CD8-positive, alpha-beta memory T cell (primary cell): ENCODE measurements around the gene MGMT. TPM values are rescaled to one million over a fixed set of nuclear protein-coding genes. Genes with fewer than 3 reads are reported as not detected.
A peak's percentile ranks its signal among the peaks of the same experiment; 100 is the strongest.

ENCODE experiments used
- CTCF ChIA-PET: fragments of 350-600 bp; sonication (Branson Sonifier 250); formaldehyde crosslinking; loops from one replicate; lab custom pipeline; 2021; ENCODE audit warnings: antibody characterized with exemption; lab: Charles Lee
- POLR2A ChIA-PET: fragments of 350-600 bp; sonication (Branson Sonifier 250); formaldehyde crosslinking; loops from one replicate; lab custom pipeline; 2021; ENCODE audit warnings: antibody characterized with exemption; lab: Charles Lee
- DNase-seq, 5 donors: peaks; one replicate each; pipeline versions ENCODE4 v3.0.0 to v3.0.0-alpha.2; 2020 to 2022; ENCODE audit warnings: mixed read lengths in 1 of 5
- H3K27ac ChIP-seq: one replicate; pipeline ENCODE4 v1.7.0; 2013; ENCODE audit warnings: low read depth, mild to moderate bottlenecking, low read length, moderate library complexity
- H3K27me3 ChIP-seq: 2 replicates; pipeline ENCODE4 v1.7.0; 2013; ENCODE audit warnings: low read length, mild to moderate bottlenecking; ENCODE audit not compliant: insufficient read depth, poor library complexity, severe bottlenecking
- H3K36me3 ChIP-seq: 2 replicates; pipeline ENCODE4 v1.7.0; 2013; ENCODE audit warnings: mild to moderate bottlenecking, low read length, moderate library complexity; ENCODE audit not compliant: insufficient read depth
- H3K4me1 ChIP-seq: 2 replicates; pipeline ENCODE4 v1.7.0; 2013; ENCODE audit warnings: mild to moderate bottlenecking, low read length, moderate library complexity; ENCODE audit not compliant: insufficient read depth
- H3K4me3 ChIP-seq: 2 replicates; pipeline ENCODE4 v1.7.0; 2013; ENCODE audit warnings: mild to moderate bottlenecking, low read length
- H3K9me3 ChIP-seq: 2 replicates; pipeline ENCODE4 v1.7.0; 2013; ENCODE audit warnings: mild to moderate bottlenecking, low read length
- H3K27ac Mint-ChIP-seq, 8 donors: one replicate each; pipeline ENCODE4 v1.8.0; 2020 to 2021; ENCODE audit warnings: mixed read lengths in 8 of 8, mild to moderate bottlenecking in 6 of 8, inconsistent platforms in 3 of 8, moderate library complexity in 3 of 8
- H3K27me3 Mint-ChIP-seq, 2 donors: one replicate each; pipeline ENCODE4 v1.8.0; 2020 to 2021; ENCODE audit warnings: mixed read lengths in 2 of 2, mild to moderate bottlenecking in 1 of 2, moderate library complexity in 1 of 2
- H3K36me3 Mint-ChIP-seq, 3 donors: one replicate each; pipeline ENCODE4 v1.8.0; 2020 to 2021; ENCODE audit warnings: mixed read lengths in 3 of 3, inconsistent platforms in 1 of 3, mild to moderate bottlenecking in 1 of 3
- H3K4me1 Mint-ChIP-seq, 3 donors: one replicate each; pipeline ENCODE4 v1.8.0; 2020 to 2021; ENCODE audit warnings: mixed read lengths in 3 of 3, inconsistent platforms in 1 of 3, mild to moderate bottlenecking in 1 of 3
- H3K4me3 Mint-ChIP-seq, 7 donors: one replicate each; pipeline ENCODE4 v1.8.0; 2020 to 2021; ENCODE audit warnings: mixed read lengths in 7 of 7, mild to moderate bottlenecking in 6 of 7, moderate library complexity in 4 of 7, inconsistent platforms in 2 of 7
- H3K9me3 Mint-ChIP-seq, 5 donors: one replicate each; pipeline ENCODE4 v1.8.0; 2020 to 2022; ENCODE audit warnings: mixed read lengths in 5 of 5, mild to moderate bottlenecking in 3 of 5, moderate library complexity in 2 of 5, inconsistent platforms in 1 of 5
- polyA plus RNA-seq: library from polyadenylated mRNA; unstranded; fragments of 300-500 nt; fragmentation: Illumina TruSeq; gene quantifications from one replicate; pipeline ENCODE4 v1.2.3, GENCODE V29; 2021
- total RNA-seq, 2 experiments: library from RNA; stranded (reverse); gene quantifications; one replicate each; pipeline ENCODE4 v1.2.3, GENCODE V29; 2021

MGMT gene
- total and polyA plus RNA-seq, 3 experiments from 2014 or later, result 19.7 to 31.7 (median 22.4) TPM

DNA sequence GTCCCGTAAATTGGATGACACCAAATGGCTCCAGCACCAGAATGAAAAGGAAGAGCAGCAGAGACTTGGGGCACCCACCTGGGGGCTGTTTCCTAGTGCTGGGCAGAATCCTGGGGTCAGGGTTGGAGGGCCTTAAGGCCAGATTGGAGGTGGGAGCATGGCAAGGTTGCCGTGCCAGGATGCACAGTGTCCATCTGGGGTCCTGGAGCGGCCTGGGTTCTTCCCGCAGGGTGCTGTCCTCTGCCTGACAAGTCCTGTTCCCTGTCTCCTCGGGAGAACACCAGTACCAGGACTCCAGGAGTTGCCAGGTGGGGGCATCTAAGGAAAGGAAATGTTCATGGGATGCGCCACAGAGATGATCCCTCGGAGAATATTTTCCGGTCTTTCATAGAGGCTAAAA, 42.8 kb downstream of the MGMT start:
- no peaks in the 10 kb centered on the region for H3K27me3 Mint-ChIP-seq
- CTCF ChIA-PET, result no interaction called here
- no peak overlapping the region for H3K27ac Mint-ChIP-seq
- Histone ChIP-seq H3K9me3 (no peaks in the 10 kb centered on the region), H3K4me1 (no peaks in the 10 kb centered on the region), H3K27me3 (no peaks in the 10 kb centered on the region), H3K4me3 (no peak overlapping the region), H3K36me3 (no peaks in the 10 kb centered on the region), H3K27ac (no peak overlapping the region)
- POLR2A ChIA-PET, result no interaction called here
- H3K36me3 Mint-ChIP-seq, result peaks cover 3 to 71% (median 5%) of the 10 kb centered on the region in 3 donors
- H3K9me3 Mint-ChIP-seq, result peaks cover 0 to 75% (median 6%) of the 10 kb centered on the region in 5 donors
- peaks cover 27 to 62% (median 33%) of the 10 kb centered on the region in 3 donors for H3K4me1 Mint-ChIP-seq
- no peak overlapping the region for H3K4me3 Mint-ChIP-seq
- no peak for DNase-seq

DNA sequence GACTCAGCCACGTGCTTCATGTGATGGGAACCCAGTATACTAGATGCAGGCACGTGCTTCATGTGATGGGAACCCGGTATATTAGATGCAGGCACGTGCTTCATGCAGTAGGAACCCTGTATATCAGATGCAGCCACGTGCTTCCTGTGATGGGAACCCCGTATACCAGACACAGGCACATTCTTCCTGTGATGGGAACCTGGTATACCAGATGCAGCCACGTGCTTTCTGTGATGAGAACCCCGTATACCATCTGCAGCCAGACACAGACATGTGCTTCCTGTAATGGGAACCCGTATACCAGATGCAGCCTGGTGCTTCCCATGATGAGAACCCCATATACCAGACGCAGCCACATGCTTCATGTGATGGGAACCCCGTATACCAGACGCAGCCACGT, 44.0 kb downstream of the MGMT start:
- H3K4me1 ChIP-seq, result no peaks in the 10 kb centered on the region
- no peak overlapping the region for H3K4me3 ChIP-seq
- no peaks in the 10 kb centered on the region for H3K9me3 ChIP-seq
- DNase-seq, result no peak
- H3K27me3 Mint-ChIP-seq, result no peaks in the 10 kb centered on the region
- no peaks in the 10 kb centered on the region for H3K27me3 ChIP-seq
- H3K9me3 Mint-ChIP-seq, result peaks cover 0 to 65% (median 6%) of the 10 kb centered on the region in 5 donors
- H3K36me3 ChIP-seq, result no peaks in the 10 kb centered on the region
- ChIA-PET POLR2A (no interaction called here), CTCF (no interaction called here)
- no peak overlapping the region for H3K27ac ChIP-seq
- no peak overlapping the region for H3K4me3 Mint-ChIP-seq
- H3K27ac Mint-ChIP-seq, result no peak overlapping the region
- peaks cover 25 to 59% (median 33%) of the 10 kb centered on the region in 3 donors for H3K4me1 Mint-ChIP-seq
- peaks cover 5 to 62% (median 5%) of the 10 kb centered on the region in 3 donors for H3K36me3 Mint-ChIP-seq

DNA sequence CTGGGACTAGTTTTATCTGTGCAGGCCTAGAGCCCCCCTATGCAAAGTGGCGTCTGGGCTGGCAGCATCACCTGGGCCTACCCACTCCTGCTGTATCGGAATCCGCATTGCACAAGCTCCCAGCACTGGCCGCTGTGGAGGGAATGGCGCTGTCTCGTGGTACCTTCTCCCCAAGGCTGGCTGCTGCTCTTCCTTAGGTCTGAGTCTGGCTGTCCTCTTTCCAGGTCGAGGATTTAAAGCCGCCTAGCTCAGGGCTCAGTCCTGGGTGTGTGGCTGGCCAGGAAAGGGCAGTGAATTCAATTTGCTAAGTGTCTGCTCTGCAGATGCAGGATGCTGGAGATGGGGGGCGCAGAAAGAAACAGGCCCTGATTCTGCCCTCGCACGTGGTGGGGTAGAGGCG, 44.7 kb downstream of the MGMT start:
- Histone ChIP-seq H3K4me3 (no peak overlapping the region), H3K27me3 (no peaks in the 10 kb centered on the region), H3K4me1 (no peaks in the 10 kb centered on the region), H3K36me3 (no peaks in the 10 kb centered on the region), H3K27ac (no peak overlapping the region), H3K9me3 (no peaks in the 10 kb centered on the region)
- DNase-seq, result no peak
- Mint-ChIP-seq H3K9me3 (peaks cover 0 to 61% (median 6%) of the 10 kb centered on the region in 5 donors), H3K4me3 (no peak overlapping the region), H3K27ac (no peak overlapping the region), H3K36me3 (peaks cover 5 to 57% (median 5%) of the 10 kb centered on the region in 3 donors), H3K4me1 (peaks cover 24 to 58% (median 31%) of the 10 kb centered on the region in 3 donors), H3K27me3 (no peaks in the 10 kb centered on the region)
- ChIA-PET CTCF (no interaction called here), POLR2A (no interaction called here)

DNA sequence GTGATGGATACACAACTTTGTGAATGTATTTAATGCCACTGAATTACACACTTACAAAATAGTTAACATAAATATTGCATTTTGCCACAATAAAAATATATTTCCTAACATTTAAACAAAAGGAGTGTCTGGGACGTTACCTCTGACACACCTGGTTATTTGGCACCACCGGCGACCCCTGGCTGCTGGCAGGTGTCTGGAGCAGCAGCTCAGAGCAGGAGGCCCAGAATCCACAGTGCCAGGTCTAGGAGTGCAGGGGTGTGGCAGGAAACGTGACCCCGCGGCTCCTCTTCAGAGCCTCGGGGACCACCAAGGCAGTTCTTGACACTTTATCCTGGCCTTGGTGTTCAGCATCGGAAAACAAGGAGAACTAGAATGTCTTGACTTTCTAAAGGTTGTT, 46.3 kb downstream of the MGMT start:
- peak overlapping the region in 1 of 8 donors; percentile 8 for H3K27ac Mint-ChIP-seq
- no peaks in the 10 kb centered on the region for H3K27me3 ChIP-seq
- no peaks in the 10 kb centered on the region for H3K9me3 ChIP-seq
- H3K27ac ChIP-seq, result no peak overlapping the region
- peaks cover 5 to 48% (median 5%) of the 10 kb centered on the region in 3 donors for H3K36me3 Mint-ChIP-seq
- no peaks in the 10 kb centered on the region for H3K36me3 ChIP-seq
- no peak overlapping the region for H3K4me3 ChIP-seq
- H3K4me1 Mint-ChIP-seq, result peaks cover 35 to 64% (median 40%) of the 10 kb centered on the region in 3 donors
- peaks cover 0 to 46% (median 3%) of the 10 kb centered on the region in 5 donors for H3K9me3 Mint-ChIP-seq
- DNase-seq, result no peak
- POLR2A ChIA-PET, result no interaction called here
- no peak overlapping the region for H3K4me3 Mint-ChIP-seq
- H3K4me1 ChIP-seq, result no peaks in the 10 kb centered on the region
- CTCF ChIA-PET, result no interaction called here
- H3K27me3 Mint-ChIP-seq, result no peaks in the 10 kb centered on the region

DNA sequence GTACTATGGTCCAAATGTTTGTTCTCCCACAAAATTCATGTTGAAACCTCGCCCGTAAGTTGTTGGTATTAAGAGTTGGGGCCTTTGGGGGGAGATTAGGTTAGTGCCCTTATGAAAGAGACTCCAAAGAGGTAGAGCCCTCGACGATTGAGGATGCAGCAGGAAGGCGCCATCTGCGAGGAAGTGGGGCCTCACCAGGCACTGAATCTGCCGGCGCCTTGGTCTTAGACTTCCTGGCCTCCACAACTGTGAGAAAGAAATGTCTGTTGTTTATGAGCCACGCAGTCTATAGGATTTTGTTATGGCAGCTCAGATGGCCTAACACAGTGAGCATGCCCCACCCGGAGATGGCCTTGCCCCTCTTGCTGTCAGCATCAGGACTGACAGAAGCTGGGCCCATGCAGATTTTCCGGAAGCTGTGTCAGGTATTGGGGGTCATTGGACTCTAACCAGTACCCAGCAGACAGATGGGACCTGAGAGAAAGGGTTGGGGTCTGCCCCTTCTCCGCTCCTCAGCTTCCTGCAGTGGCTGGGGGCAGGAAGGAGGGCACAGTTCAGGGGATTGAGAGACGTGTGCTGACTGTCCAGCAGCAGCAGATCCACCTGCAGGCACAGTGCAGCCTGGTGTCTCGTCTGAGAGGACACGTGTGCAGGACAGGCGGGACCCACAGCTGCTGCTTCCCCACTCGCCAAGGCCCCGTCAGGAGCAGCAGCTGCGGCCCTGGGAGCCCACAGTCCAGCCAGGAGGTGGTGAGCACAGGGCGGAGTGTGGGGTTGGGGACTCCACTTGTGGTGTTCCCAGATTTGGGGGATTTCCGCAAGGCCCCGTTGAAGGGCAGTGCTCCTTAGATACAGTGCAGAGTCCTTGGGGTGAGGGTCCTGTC, 47.8 kb downstream of the MGMT start:
- Histone ChIP-seq H3K9me3 (no peaks in the 10 kb centered on the region), H3K36me3 (no peaks in the 10 kb centered on the region), H3K27me3 (no peaks in the 10 kb centered on the region), H3K4me1 (no peaks in the 10 kb centered on the region), H3K27ac (no peak overlapping the region), H3K4me3 (no peak overlapping the region)
- no peaks in the 10 kb centered on the region for H3K27me3 Mint-ChIP-seq
- POLR2A ChIA-PET, result no interaction called here
- CTCF ChIA-PET, result no interaction called here
- H3K4me1 Mint-ChIP-seq, result peaks cover 34 to 68% (median 40%) of the 10 kb centered on the region in 3 donors
- peaks cover 5 to 39% (median 7%) of the 10 kb centered on the region in 3 donors for H3K36me3 Mint-ChIP-seq
- H3K27ac Mint-ChIP-seq, result no peak overlapping the region
- peaks cover 0 to 44% (median 0%) of the 10 kb centered on the region in 5 donors for H3K9me3 Mint-ChIP-seq
- no peak overlapping the region for H3K4me3 Mint-ChIP-seq
- DNase-seq, result no peak

DNA sequence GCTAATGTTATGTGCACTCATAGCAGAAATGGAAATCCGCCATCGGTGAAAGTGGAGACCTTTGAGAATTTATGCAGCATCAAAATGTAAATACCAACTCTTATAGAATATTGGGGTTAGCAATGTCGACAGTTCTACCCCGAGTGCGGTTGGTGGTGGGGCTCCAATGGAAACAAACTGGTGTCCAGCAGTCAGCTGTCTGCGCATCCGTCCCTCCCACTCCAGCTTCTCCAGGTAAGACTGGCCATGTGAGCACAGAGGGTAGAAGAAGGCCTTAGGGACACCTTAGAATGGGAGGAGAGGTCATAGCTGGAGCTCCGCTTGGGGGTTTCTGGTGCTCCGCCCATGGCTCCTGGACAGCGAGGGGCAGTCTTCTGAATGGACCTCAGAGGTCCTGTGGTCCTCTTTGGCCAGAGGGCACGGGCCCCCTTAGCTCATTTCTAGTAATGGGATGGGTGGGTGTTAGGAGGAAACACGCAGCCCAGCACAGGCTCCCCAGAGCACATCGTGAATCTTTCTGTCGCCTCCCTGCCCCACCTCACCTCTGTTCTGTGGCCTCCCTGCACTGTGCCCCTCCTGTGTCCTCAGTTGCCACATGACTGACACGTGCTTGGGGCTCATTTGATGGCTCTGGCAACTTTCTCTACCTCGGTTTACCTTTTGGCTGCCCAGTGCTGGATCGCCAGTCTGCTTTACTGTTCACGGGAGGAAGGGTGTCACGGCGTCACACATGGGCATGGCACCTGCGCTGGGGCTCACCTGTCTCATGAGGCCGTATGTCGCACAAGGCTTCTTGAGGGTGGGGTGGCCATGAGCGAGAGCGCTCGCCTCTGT, 50.0 kb downstream of the MGMT start:
- H3K4me1 ChIP-seq, result no peaks in the 10 kb centered on the region
- Mint-ChIP-seq H3K4me1 (peaks cover 32 to 54% (median 35%) of the 10 kb centered on the region in 3 donors), H3K36me3 (peaks cover 3 to 28% (median 5%) of the 10 kb centered on the region in 3 donors), H3K4me3 (peak overlapping the region in 1 of 7 donors; percentile 65), H3K27me3 (no peaks in the 10 kb centered on the region), H3K9me3 (peaks cover 0 to 28% (median 0%) of the 10 kb centered on the region in 5 donors), H3K27ac (peak overlapping the region in 3 of 8 donors; percentile 1 to 74 (median 7))
- H3K27ac ChIP-seq, result no peak overlapping the region
- H3K4me3 ChIP-seq, result no peak overlapping the region
- POLR2A ChIA-PET, result no interaction called here
- no peaks in the 10 kb centered on the region for H3K27me3 ChIP-seq
- no peak for DNase-seq
- no peaks in the 10 kb centered on the region for H3K9me3 ChIP-seq
- no peaks in the 10 kb centered on the region for H3K36me3 ChIP-seq
- CTCF ChIA-PET, result no interaction called here

DNA sequence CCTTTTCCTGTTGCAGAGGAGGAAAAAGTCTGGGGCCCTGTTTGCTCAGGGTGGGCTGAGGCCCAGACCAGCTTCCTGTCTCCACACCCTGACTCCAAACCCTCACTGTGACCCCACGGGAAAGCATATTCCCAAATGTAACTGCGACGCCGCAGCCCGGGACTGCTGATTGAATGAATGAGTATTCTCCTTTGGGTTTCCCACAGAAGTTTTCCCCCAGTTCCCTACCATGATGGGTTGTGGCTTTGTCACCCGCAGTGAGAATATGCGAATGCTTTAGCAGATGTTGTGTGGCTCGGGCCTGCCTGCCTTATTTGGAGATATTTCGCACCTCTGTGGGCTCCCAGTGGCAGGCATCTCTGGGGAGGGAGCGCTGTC, 50.6 kb downstream of the MGMT start:
- Mint-ChIP-seq H3K36me3 (peaks cover 3 to 24% (median 4%) of the 10 kb centered on the region in 3 donors), H3K9me3 (peaks cover 0 to 24% (median 0%) of the 10 kb centered on the region in 5 donors), H3K27ac (peak overlapping the region in 3 of 8 donors; percentile 7 to 89 (median 74)), H3K4me1 (peaks cover 29 to 48% (median 29%) of the 10 kb centered on the region in 3 donors), H3K4me3 (peak overlapping the region in 5 of 7 donors; percentile 11 to 65 (median 26)), H3K27me3 (no peaks in the 10 kb centered on the region)
- CTCF ChIA-PET, result no interaction called here
- DNase-seq, result peak in 2 of 5 donors; percentile 25 to 33
- no peaks in the 10 kb centered on the region for H3K4me1 ChIP-seq
- POLR2A ChIA-PET, result no interaction called here
- no peaks in the 10 kb centered on the region for H3K27me3 ChIP-seq
- no peaks in the 10 kb centered on the region for H3K9me3 ChIP-seq
- H3K27ac ChIP-seq, result no peak overlapping the region
- no peaks in the 10 kb centered on the region for H3K36me3 ChIP-seq
- no peak overlapping the region for H3K4me3 ChIP-seq
